HG02840 (cell line): ENCODE data around the gene ZDHHC14.

Source experiments
- ATAC-seq: cut with Tn5 transposase; IDR thresholded peaks from one replicate; pipeline ENCODE4 v1.9.1; 2021; ENCODE audit warnings: mild to moderate bottlenecking, moderate library complexity, moderate number of reproducible peaks; ENCODE audit not compliant: unreplicated experiment, low FRiP score

ZDHHC14 gene

GRCh38 chr6:157542414-157543160 lies 161.6 kb downstream of the ZDHHC14 start:
- ATAC-seq = no peak

- no peak for ATAC-seq
Measured at GRCh38 chr6:157546321-157546720, 165.3 kb downstream of the ZDHHC14 start.

- ATAC-seq = no peak
Measured at GRCh38 chr6:157547112-157547511, 166.1 kb downstream of the ZDHHC14 start.

GRCh38 chr6:157548635-157549467 lies 167.9 kb downstream of the ZDHHC14 start:
- no peak for ATAC-seq

GRCh38 chr6:157549468-157549745 lies 168.4 kb downstream of the ZDHHC14 start:
- ATAC-seq = no peak

- no peak for ATAC-seq
Measured at GRCh38 chr6:157550114-157550989, 169.4 kb downstream of the ZDHHC14 start.

- no peak for ATAC-seq
Measured at GRCh38 chr6:157551041-157551832, 170.2 kb downstream of the ZDHHC14 start.

GRCh38 chr6:157552081-157552747 lies 171.2 kb downstream of the ZDHHC14 start:
- no peak for ATAC-seq

GRCh38 chr6:157552820-157553485 lies 172.0 kb downstream of the ZDHHC14 start:
- ATAC-seq = no peak

GRCh38 chr6:157554747-157555146 lies 173.8 kb downstream of the ZDHHC14 start:
- ATAC-seq = no peak

GRCh38 chr6:157555455-157556143 lies 174.6 kb downstream of the ZDHHC14 start:
- no peak for ATAC-seq

GRCh38 chr6:157556144-157556645 lies 175.2 kb downstream of the ZDHHC14 start:
- no peak for ATAC-seq

GRCh38 chr6:157556671-157557430 lies 175.9 kb downstream of the ZDHHC14 start:
- no peak for ATAC-seq

- peak; percentile 46 for ATAC-seq
Measured at GRCh38 chr6:157557559-157557958, 176.6 kb downstream of the ZDHHC14 start.

GRCh38 chr6:157558049-157558448 lies 177.1 kb downstream of the ZDHHC14 start:
- ATAC-seq = no peak

- no peak for ATAC-seq
Measured at GRCh38 chr6:157558487-157559200, 177.7 kb downstream of the ZDHHC14 start.

GRCh38 chr6:157559201-157559756 lies 178.3 kb downstream of the ZDHHC14 start:
- no peak for ATAC-seq
